ENCODE measurements around the gene MTA1.

Gene MTA1

GRCh38 chr14:105487986-105488777, 68.6 kb downstream of the MTA1 start:
- DNase-seq (ENCODE audit: low spot score): peak; percentile 52

GRCh38 chr14:105488781-105489541, 69.3 kb downstream of the MTA1 start:
- peak; percentile 31 for DNase-seq (ENCODE audit: low spot score)

GRCh38 chr14:105489542-105490266, 70.1 kb downstream of the MTA1 start:
- DNase-seq (ENCODE audit: low spot score): peak; percentile 89

- DNase-seq (ENCODE audit: low spot score): no peak
These were observed 70.6 kb downstream of the MTA1 start for GRCh38 chr14:105490267-105490571.

GRCh38 chr14:105490572-105491365, 71.1 kb downstream of the MTA1 start, which contains the start of gene TEDC1:
Gene TEDC1, plus strand, starts transcription at chr14:105491246. Its CDS starts 130 bp downstream, at chr14:105491376.
- peak; percentile 99 for DNase-seq (ENCODE audit: low spot score)

- peak; percentile 90 for DNase-seq (ENCODE audit: low spot score)
These were observed 71.8 kb downstream of the MTA1 start for GRCh38 chr14:105491366-105491973.

GRCh38 chr14:105492031-105492970, 72.7 kb downstream of the MTA1 start:
- peak; percentile 13 for DNase-seq (ENCODE audit: low spot score)

GRCh38 chr14:105492971-105493871, 73.6 kb downstream of the MTA1 start:
- DNase-seq (ENCODE audit: low spot score): peak; percentile 23

- DNase-seq (ENCODE audit: low spot score): peak; percentile 23
These were observed 74.4 kb downstream of the MTA1 start for GRCh38 chr14:105493921-105494605.

GRCh38 chr14:105494606-105494929, 74.9 kb downstream of the MTA1 start:
- DNase-seq (ENCODE audit: low spot score): no peak

GRCh38 chr14:105495101-105495989, 75.7 kb downstream of the MTA1 start:
- no peak for DNase-seq (ENCODE audit: low spot score)

- DNase-seq (ENCODE audit: low spot score): peak; percentile 13
These were observed 76.6 kb downstream of the MTA1 start for GRCh38 chr14:105495990-105496830.

GRCh38 chr14:105496831-105497591, 77.4 kb downstream of the MTA1 start:
- no peak for DNase-seq (ENCODE audit: low spot score)

GRCh38 chr14:105497671-105498429, 78.2 kb downstream of the MTA1 start:
- no peak for DNase-seq (ENCODE audit: low spot score)
